Effector CD4-positive, alpha-beta T cell (primary cell): ENCODE measurements around the gene COL25A1.
"Not testable (repeated sequence)": the region's sequence is repeated elsewhere in the genome, so short reads cannot be mapped to it uniquely, and the experiment has no call there.

ENCODE experiments used
- DNase-seq: peaks from one replicate; pipeline ENCODE4 v3.0.0-alpha.2; 2020

The COL25A1 gene

DNA sequence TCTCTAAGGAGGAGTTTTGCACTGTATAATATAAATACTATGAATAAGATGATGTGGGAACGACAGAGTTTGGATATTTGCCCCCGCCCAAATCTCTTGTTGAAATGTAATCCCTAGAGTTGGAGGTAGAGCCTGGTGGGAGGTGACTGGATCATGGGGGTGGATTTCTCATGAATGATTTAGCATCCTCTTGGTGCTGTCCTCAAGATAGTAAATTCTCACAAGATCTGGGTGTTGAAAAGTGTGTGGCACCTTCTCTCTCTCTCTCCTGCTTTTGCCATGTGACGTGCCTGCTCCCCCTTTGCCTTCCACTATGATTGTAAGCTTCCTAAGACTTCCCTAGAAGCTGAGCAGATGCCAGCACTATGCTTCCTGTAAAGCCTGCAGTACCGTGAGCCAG, 298.0 kb downstream of the COL25A1 start:
- no peak for DNase-seq

DNA sequence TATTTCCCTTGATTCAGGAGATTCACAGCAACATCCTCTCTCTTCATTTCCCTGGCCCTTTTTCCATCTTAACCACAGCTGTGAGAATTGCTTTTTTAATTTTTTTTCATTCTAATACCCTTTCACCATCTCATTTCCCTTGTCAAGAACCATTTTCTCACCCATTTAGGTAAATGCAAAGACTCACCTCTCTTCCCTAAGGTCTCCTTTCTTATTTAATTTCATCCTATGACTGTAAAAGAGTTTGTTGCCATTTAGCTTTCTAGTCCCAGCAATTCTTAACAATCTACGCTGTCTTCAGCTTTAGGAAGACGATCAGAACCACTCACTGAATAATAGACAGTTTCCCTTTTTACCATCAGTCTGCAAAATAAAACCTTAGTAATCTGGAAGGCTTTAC, 298.5 kb downstream of the COL25A1 start:
- no peak for DNase-seq

DNA sequence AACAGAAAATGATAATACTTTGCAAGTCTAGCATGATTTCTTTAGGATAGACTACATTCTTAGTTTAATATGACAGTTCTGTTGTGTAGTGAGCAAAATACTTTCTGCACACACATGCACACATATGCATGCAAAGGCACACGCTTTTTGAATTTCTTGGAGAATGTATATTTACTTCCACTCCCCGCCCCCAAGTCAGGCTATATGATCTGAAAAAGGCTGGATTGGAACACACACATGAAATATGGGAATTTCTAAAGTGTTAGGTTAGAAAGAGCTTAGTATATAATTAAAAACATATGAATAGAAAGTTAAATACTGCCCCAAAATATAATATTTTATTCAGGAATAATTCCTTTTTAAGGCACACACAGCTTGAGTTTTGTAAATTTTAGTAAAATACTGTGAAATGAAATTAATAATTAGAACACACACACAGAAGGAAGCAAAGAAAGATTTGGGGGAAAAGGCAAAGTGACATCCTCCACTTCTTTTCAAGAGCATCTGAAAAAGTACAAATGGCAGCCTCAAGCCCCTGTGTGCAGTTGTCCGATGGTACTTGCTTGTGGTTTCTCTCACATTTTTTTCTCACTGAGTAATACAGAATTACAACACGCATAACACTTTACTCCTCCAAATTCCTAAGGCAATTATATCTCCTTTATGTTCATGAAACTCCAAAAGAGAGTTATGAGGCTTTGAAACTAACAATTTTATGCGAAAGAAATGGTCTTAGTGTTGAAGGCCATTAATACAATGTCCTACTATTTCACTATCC, 310.7 kb downstream of the COL25A1 start:
- DNase-seq, result no peak

DNA sequence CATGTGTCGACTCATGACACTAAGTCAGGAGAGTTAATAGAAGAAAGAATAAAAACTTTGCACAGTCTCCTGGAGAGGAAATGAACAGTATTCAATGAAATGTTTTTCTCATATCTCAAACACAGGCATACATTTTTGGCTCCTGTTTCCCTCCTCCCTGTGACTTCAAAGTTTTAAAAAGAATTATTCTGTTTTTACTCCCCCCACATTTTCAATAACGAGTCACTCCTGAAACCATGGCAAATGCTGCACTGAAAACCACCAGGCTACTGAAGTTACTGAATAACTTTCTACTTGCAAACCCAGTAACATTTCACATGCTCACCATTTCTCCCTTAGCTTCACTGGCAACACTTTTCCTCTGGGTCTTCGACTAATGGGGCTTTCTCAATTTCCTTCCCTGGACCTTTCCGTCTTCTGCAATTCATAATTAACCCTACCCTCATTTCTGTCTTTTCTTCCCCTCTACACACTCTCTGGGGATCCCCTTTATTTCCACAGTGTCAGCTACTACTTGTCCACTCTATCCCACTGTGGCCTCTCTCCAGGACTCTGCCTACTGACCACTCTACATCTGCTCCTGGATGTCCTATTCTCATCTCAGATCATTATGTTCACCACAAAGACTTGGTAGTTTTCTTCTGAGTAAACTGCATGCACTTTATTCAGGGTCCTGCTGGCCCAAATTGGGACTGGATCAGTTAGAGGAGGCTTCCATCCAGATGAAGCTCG, 313.8 kb downstream of the COL25A1 start:
- no peak for DNase-seq

DNA sequence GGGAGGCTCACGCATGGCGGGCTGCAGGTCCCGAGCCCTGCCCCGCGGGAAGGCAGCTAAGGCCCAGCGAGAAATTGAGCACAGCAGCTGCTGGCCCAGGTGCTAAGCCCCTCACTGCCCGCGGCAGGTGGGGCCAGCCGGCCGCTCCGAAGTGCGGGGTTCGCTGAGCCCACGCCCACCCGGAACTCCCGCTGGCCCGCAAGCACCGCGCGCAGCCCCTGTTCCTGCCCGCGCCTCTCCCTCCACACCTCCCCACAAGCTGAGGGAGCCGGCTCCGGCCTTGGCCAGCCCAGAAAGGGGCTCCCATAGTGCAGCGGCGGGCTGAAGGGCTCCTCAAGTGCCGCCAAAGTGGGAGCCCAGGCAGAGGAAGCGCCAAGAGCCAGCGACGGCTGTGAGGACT, 318.0 kb downstream of the COL25A1 start:
- not testable (repeated sequence) for DNase-seq

DNA sequence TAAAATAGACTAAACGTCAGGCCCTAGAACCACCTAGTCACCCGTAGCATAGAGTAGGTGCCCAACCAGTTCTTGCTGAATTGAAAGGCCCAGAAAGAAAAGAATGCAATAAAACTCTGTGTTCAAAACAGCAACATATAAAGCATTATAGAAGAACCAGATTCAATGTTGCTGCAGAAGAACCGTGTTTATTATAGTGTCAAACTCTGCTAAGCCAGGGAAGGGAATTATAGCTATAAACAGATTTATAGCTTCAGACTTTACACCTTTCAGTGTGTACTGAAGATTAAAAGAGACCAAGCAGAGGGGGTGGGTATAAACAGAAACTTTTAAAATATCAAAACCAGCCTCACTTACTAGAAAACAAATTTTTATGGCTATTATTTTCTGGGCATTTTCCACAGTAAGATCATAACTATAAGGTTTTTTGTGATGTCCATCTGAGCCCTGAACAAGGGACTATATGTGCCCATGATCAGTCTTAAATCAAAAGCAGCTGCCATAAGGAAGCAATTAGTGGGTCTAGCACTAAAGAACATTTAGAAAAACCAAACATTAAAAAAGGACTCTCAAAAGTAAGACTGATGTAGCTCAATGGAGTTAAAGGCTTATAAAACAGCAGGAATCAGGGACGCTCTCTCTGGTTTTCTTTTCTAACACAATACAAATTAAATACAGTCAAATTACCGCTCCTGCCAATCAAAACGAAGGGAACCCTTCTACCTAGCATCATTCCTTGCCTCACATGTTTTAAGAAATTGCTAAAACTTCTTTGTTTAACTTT, 319.9 kb downstream of the COL25A1 start:
- DNase-seq, result no peak

DNA sequence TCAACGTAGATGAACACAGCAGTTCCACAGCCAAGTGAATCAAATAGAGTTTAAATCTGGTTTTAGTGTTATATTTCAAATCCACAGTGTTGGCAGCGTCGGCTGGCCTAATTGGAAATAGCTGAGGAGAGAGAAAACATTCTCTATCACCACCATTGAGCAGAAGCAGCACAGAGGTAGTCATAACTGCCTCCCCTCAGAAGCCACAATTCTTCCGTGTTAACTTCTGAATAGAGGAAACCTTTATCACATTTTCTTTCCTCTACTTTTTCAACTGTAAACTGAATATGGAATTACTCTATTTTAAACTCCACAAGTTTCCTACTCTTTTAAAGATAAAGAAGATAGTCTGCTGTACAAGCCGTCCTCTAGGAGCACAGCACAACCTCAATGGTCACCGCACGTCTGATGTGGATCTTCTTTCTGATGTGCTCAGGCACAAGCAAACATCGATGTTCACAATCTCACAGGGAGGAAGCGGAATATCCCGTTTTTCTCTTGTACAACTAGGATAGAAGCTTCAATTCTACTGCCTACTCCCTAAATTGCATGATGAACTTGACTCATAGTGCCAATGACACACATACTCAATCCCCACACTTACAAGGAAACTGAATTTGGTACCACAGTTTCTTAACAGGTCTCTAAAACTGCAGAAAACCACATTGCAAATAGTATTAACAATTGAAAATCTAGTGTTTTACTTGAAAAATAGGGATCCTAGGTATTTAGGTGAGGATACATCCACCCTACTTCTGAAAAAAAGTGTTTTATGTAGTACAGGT, 321.8 kb downstream of the COL25A1 start:
- DNase-seq, result no peak

DNA sequence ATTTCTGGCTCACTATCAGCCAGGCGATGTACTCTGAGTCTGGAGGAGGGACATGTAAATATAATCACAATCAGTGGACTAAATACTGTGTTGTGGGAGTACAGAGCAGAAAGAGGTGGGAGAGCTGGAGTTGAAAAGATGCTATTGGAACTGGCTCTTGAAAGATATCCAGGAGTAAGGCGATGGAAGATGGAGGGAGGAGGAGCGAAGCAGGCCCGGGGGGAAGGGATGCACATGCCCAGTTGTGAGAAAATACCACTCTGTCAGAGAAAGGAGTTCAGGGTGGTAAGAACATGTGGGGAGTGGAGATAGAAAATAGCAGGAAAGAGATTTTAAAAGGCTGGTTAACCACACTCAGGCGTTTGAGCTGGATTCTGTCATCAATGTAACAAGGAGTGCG, 322.7 kb downstream of the COL25A1 start:
- DNase-seq, result no peak

DNA sequence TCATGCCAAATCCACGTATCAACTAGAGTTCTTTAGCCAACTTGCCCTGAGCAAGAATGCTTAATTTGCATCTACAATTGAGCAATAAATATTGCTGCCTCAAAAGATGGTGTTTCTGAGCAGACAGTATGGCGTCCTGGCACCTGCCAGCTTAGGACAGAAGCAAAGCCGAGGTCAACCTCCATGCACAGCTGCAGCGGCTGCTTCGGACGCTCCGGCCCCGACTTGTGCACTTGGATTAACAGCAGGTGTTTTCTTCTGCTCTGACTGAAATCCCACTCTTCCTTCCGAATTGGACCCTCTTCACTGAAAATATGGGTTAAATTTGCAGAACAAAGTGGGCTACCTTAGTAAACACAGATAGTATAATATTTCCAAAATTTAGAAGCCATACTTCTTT, 324.4 kb downstream of the COL25A1 start:
- no peak for DNase-seq

DNA sequence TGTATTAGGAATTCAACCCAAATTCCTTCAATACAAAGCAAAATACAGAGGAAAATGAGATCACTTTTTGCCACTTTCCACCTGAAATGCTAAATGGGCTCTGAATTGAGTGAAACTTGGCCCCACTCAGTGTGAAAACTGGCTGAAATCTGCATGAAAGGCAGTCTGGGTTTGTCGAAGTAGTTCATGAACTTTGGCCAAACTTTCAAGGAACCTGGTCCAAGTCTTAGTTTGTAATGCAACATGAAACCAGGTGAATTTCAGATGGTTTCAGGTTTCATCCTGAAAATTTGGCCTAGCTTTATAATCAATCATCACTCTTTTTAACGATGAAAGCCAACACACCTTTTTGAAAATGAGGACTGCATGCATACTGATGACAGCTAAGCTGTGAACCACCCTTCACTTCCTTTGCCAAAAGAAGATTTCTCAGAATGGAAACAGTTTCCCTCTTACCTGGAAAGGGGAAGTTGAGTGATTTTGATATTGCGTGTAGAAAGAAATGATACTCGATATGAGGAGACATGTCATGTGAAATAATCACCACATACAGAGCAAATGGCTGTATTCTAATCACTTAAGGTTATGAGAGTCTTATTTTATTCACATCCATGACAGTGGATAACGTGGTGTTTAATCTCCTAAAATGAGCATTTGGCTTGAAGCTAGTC, 329.7 kb downstream of the COL25A1 start:
- no peak for DNase-seq

DNA sequence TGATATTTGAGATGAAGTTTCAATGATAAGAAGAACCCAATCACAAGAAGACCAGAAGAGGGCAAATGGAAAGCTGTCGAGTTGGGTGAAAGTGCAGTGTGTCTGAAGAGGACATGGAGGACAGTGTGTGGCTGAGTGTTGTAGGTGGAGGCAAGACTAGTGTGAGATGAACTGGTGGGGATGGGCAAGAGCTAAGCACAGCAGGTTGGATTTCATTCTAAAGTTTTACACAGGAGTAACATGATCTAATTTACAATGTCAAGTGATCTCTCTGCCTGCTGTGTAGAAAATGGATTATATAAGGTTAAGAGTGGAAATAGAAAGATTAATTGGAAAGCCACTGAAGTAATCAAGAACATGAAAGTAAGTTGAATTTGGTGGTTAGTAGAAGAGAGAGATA, 331.0 kb downstream of the COL25A1 start:
- no peak for DNase-seq

DNA sequence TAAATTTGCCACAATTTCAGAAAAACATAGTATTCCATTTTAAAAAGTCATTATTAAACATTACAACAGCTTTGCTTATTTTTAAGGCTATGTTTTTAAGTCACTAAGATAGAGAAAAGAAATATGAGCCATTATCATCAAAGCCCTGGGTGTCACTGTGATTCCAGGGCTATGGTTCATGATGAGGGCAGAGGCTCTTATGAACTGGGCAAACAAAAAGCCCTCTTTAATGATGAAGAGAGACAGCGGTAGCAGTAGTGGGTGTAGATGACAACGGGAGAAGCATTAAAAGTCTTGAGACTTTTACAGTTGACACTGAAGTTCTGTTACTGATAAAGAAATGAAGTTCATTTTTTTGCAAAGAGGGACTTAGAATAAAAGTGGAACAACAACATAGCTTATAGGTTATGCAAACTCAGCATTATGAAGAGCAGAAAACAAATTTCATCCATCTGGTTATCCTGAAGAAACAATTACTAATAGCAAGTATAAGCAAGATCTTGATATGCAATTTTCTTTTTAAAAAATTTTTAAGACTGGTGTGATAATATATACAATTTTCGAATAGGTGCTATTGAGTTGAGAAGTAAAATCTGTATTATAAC, 336.9 kb downstream of the COL25A1 start:
- no peak for DNase-seq

DNA sequence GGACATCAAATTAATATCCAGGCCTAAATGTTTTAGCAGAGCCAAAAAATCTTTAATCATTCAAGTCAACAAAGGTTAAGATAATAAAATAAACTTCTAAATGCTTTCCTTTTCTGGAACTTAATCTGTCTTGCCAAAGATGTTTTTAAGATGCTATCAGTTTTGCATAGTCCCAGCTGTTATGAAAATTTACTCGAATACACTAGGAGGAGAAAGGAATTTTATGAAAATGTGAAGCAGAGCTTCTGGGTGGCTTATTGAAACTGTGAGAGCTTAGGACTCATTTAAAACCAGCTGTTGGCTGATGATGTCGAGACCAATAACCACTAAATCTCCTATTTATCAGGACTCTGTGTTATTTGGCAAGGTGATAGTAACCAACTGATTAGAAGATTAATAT, 337.4 kb downstream of the COL25A1 start:
- DNase-seq, result no peak

DNA sequence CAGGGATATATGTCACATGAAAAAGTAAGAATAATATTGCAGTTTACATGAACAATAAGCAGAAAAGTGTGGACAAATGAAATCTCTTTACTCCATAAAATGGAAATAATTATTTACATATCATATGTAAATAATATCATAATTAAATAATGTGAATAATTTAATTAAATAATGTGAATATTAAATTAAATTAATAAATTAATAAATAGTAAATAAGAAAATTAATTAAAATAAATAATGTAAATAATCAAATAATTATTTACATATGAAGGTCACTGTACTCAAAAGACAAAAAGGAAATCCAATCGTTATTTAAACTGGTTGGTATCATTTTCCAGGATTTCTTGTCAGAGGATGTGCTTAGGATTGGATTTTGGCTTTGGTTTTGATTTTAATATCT, 338.5 kb downstream of the COL25A1 start:
- no peak for DNase-seq

DNA sequence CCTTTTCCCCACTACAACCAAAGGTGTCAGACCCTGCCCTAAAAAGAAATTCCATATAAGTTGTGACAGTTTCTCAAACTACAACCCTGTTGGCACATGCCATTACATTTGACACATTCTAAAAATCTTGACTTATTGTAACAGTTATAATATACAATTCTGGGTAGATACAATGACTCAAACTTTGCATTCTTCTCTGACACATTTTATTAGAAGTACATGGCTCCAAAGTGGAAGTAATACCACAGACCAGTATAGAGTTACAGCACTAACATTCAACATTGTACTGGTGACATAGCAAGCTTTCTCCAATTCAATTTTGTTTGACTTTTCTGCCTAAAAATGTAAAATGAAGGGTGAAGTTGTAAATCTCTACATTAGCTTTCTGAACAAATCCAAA, 343.0 kb downstream of the COL25A1 start:
- DNase-seq, result no peak

DNA sequence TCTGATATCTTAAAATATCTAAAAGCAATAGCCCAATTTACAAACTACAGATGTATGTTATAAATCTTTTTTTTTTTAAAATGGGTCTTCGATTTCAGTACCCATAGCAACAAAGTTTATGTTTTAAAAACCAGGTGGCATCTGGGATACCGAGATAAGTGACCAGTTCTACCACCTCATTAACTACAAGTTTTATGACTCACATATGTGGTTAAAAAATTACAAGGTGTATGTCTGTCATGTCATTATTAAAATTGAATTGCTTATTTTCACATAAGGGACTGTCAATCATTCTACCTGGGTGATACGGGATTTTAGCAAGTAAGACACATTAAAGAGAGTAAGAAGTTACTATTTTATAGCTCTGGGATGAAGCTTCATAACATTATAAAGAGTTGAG, 347.6 kb downstream of the COL25A1 start:
- DNase-seq, result no peak

DNA sequence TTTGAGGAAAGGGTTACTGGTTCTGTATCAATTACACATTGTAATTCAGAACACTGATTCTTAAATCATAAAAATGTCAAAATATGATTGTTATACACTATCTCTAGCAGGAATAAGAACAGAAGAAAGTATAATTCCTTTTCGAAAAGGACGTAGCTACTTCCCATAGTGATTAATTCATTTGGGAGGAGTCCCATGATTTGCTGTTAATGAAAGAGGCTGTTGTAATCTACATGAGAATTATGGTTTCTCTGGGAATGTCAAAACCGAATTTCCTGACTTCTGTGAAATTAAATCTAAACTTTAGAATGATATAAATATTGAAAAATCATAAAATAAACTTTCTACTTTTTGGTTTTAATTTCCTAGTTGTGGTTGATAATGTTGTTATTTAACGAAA, 348.5 kb downstream of the COL25A1 start:
- no peak for DNase-seq

DNA sequence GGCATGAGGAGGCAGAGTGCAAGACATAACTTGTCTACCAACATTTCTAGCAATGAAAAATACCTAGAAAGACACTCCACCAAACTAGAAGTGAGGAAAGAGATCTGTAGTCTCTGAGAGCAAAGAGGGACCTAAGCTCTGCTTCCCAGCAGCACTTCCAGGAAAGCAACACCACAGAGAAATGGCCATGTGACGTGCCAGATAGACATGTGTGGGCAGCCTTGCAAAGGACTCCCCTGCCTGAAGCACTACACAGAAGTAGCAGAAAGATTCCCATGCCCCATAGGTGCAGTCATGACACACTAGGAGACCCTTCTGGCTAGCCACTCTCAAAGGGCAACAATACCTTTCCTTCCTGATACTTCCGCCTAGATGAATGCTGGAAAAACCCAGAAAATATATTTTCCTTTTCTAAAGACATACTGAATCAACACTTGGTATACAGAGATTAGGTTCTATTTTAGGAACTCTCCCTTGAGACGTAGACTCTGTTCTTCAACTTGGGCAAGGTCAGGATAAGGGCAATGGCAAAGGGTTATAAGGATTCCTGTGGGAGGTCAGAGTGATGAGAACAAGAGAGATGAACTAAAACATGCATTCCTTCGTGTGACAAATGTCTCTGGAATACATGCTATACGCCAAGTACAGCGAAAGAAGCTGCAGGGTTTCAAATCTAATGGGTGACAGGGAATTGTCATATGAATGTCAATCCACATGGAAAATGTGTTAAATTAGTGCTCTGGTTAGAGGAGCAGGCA, 352.1 kb downstream of the COL25A1 start:
- no peak for DNase-seq

DNA sequence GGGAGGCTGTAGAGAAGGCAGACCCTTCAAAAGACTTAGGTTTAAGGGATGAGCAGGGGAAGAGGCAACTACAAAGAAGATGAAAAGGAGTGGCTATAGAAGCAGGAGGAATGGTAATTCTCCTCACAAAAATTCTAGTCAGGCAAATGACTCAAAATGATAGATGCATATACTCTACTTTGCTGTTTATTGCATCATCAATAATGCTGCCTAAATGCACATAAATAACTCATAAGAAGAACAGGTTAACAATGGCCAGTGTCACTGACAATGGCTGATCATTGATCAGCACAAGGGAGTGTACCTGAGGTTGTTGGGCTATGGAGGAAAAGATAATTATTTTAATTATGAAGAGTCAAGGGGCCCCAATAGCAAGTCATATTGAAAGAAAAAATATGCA, 354.9 kb downstream of the COL25A1 start:
- DNase-seq, result no peak

DNA sequence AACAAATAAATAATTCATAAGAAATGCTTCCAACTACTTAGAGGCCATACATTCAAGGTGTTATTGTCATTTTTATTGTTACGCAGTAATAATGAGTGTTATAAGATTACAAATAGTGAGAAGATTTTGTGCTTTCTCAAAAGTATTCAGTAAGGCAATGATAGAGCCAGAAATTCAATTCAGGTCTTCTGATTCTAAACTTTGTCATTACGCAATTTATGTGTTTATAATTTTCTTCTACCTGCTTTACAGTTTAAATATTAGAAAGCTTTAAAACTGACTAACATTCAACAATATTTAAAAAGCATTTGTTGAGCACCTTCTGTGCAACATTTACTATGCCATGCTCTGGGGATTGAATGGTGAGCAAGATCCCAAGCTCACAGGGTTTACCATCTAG, 356.2 kb downstream of the COL25A1 start:
- DNase-seq, result no peak

DNA sequence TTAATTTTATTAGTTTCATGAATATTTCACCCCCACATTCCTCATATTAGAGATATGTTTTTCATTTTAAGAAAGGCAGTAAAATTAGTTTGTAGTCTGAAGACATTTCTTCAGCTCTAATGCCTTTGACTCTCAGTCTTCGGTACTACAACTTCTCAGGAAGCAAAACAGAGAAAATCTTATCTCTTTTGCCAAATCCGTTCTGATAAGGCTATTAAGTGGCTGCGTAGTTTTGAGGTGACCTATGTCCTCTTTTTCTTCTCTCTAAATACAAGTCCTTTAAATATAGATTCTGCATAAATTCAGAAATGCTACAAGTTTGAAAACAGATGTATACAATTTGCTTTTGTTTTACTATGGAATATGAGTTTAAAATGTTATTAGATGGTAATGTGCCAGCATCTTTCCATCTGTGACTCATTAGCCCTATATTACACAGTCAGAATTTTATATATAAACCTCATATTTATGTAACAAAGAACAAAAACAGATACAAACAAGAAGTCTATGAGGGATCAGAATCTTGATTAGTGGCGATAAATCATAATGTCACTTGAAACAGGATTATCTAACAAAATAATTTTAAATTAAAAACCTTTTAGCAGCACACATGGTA, 358.4 kb downstream of the COL25A1 start:
- no peak for DNase-seq
